Measurements from ENCODE around the gene HHIPL2.

DNA sequence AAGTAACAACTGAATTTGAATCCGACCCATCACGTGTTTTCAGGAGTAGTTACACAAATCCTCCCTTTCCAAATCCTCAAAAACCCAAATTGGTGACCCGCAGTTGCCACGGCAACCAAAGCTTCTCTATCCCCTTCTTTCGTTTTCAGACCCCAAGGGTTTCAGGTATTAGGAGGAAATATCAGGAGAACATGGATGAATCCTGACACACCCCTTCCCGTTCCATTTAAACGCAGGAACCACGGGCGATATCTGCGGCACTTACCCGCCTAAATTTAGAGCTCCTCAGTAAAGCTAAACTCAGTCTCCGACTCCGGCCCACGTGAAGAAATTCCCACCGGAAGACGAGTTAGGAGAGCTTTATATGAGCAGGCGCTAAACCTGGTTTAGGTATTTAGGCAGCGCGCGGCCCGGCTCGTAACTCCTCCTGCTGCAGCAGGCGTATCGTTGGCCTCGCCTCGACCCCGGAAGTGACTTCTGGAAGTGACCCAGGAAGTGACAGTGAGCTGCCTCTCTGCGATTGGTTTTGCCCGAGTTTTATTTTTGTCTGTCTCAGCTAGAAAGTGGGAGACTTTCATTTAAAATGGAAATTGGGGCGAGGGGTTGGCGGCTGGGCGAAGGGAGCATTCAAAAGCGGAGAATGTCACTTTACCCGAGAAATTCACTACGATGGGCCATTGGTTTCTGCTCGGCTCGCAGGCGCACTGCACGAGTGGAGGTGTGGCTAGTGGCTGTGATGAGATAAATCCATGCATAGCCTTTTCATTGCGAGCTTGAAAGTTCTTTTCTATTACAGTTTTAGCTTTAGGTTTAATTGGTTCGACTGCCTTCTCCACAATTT is 41.8 kb upstream of the HHIPL2 start, which contains the start of gene TAF1A:
- TF ChIP-seq, protein P1, sequence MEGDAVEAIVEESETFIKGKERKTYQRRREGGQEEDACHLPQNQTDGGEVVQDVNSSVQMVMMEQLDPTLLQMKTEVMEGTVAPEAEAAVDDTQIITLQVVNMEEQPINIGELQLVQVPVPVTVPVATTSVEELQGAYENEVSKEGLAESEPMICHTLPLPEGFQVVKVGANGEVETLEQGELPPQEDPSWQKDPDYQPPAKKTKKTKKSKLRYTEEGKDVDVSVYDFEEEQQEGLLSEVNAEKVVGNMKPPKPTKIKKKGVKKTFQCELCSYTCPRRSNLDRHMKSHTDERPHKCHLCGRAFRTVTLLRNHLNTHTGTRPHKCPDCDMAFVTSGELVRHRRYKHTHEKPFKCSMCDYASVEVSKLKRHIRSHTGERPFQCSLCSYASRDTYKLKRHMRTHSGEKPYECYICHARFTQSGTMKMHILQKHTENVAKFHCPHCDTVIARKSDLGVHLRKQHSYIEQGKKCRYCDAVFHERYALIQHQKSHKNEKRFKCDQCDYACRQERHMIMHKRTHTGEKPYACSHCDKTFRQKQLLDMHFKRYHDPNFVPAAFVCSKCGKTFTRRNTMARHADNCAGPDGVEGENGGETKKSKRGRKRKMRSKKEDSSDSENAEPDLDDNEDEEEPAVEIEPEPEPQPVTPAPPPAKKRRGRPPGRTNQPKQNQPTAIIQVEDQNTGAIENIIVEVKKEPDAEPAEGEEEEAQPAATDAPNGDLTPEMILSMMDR (IDR thresholded peaks at IDR 0.05), result no peak
- peak; percentile 71 for TF ChIP-seq POLR2AphosphoS5 (IDR thresholded peaks at IDR 0.05)
- TF ChIP-seq POLR2A (IDR thresholded peaks at IDR 0.05), result no peak
